ENCODE data around the gene RNF111. TPM values are rescaled to one million over a fixed set of nuclear protein-coding genes. Genes with fewer than 3 reads are reported as not detected.
"Not testable (repeated sequence)": the region's sequence is repeated elsewhere in the genome, so short reads cannot be mapped to it uniquely, and the experiment has no call there.

The RNF111 gene
- total and polyA plus RNA-seq, 2 experiments from 2014 or later: 14.4 to 24.5 TPM

DNA sequence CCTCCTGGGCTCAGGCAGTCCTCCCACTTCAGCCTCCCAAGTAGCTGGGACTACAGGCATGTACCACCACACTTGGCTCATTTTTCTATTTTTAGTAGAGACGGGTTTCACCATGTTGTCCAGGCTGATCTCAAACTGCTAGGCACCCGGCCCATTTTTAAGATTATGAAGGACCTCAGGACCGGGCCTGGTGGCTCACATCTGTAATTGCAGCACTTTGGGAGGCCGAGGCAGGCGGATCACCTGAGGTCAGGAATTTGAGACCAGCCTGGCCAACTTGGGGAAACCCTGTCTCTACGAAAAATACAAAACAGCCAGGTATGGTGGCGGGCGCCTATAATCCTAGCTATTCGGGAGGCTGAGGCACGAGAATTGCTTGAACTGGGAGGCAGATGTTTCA, 12.8 kb downstream of the RNF111 start:
- not testable (repeated sequence) for H3K9me3 Mint-ChIP-seq; H3K9me2 ChIP-seq (ENCODE audit: insufficient read depth); H3K4me1 Mint-ChIP-seq; H2AFZ ChIP-seq; H3F3A ChIP-seq (replicated peaks; ENCODE audit: low read depth); H3K4me3 ChIP-seq; H3K36me3 Mint-ChIP-seq (ENCODE audit: low read depth); H3K4me1 ChIP-seq (ENCODE audit: insufficient read depth); H3K27me3 ChIP-seq (ENCODE audit: insufficient read depth); H3K36me3 ChIP-seq (ENCODE audit: insufficient read depth); H3K27ac Mint-ChIP-seq; H3K27ac ChIP-seq (ENCODE audit: low read depth); H3K4me2 ChIP-seq; H3K27me3 Mint-ChIP-seq (ENCODE audit: insufficient read depth, low read depth, poor library complexity); H3K4me3 Mint-ChIP-seq
- H3K79me2 ChIP-seq (replicated peaks; ENCODE audit: insufficient read depth): peaks cover 97% of the 10 kb centered on the region
- TF ChIP-seq, protein P1, sequence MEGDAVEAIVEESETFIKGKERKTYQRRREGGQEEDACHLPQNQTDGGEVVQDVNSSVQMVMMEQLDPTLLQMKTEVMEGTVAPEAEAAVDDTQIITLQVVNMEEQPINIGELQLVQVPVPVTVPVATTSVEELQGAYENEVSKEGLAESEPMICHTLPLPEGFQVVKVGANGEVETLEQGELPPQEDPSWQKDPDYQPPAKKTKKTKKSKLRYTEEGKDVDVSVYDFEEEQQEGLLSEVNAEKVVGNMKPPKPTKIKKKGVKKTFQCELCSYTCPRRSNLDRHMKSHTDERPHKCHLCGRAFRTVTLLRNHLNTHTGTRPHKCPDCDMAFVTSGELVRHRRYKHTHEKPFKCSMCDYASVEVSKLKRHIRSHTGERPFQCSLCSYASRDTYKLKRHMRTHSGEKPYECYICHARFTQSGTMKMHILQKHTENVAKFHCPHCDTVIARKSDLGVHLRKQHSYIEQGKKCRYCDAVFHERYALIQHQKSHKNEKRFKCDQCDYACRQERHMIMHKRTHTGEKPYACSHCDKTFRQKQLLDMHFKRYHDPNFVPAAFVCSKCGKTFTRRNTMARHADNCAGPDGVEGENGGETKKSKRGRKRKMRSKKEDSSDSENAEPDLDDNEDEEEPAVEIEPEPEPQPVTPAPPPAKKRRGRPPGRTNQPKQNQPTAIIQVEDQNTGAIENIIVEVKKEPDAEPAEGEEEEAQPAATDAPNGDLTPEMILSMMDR (conservative IDR thresholded peaks at IDR 0.05; ENCODE audit: low read depth in 2 of 2): 0 out of 4 replicates have a peak, but pooled peaks of 1 of the 2 experiments have one; percentile 20
- DNase-seq (ENCODE audit: low spot score) (peak; percentile 42), ATAC-seq (peak; percentile 76)
- H4K20me1 ChIP-seq (replicated peaks; ENCODE audit: insufficient read depth): peaks cover 13% of the 10 kb centered on the region

DNA sequence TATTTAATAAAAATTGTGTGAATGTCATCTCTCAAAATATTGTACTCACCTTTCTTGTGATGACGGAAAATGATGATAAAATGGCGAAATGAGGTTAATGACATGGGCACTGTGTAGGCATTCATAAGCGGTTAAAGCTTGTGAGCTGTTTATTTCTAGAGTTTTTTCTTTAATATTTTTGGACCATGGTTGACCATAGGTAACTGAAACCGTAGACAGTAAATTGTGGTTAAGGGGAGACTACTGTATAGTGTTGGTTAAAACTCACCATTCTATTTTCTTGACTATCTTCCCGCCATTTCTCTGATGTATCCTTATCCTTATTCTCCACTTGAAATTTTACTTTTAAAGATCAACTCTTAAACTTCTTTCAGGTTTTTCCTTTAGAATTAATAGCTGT, 14.5 kb downstream of the RNF111 start:
- Histone ChIP-seq H3K4me2 (no peak overlapping the region), H3K79me2 (replicated peaks; ENCODE audit: insufficient read depth) (peaks cover 97% of the 10 kb centered on the region), H3K27ac (ENCODE audit: low read depth) (no peak overlapping the region), H3K27me3 (ENCODE audit: insufficient read depth) (no peaks in the 10 kb centered on the region), H3K9me2 (ENCODE audit: insufficient read depth) (no peaks in the 10 kb centered on the region), H3K4me3 (no peak overlapping the region), H2AFZ (no peak overlapping the region), H3K4me1 (ENCODE audit: insufficient read depth) (no peaks in the 10 kb centered on the region), H4K20me1 (replicated peaks; ENCODE audit: insufficient read depth) (peaks cover 15% of the 10 kb centered on the region), H3K36me3 (ENCODE audit: insufficient read depth) (no peaks in the 10 kb centered on the region), H3F3A (replicated peaks; ENCODE audit: low read depth) (no peaks in the 10 kb centered on the region)
- H3K9me3 Mint-ChIP-seq: no peaks in the 10 kb centered on the region
- H3K4me3 Mint-ChIP-seq: no peak overlapping the region
- DNase-seq (ENCODE audit: low spot score): no peak
- H3K4me1 Mint-ChIP-seq: 0 out of 3 replicates have a peak, but pooled peaks cover 3% of the 10 kb centered on the region
- H3K36me3 Mint-ChIP-seq (ENCODE audit: low read depth): 0 out of 3 replicates have a peak, but pooled peaks cover 3% of the 10 kb centered on the region
- no peak overlapping the region for H3K27ac Mint-ChIP-seq
- ATAC-seq: no peak
- H3K27me3 Mint-ChIP-seq (ENCODE audit: insufficient read depth, low read depth, poor library complexity): peaks cover 1% of the 10 kb centered on the region
- TF ChIP-seq, protein P1 (conservative IDR thresholded peaks at IDR 0.05; ENCODE audit: low read depth in 2 of 2): no peak
- TF ChIP-seq POLR2AphosphoS5 (IDR thresholded peaks at IDR 0.05; ENCODE audit: low read depth): no peak
- TF ChIP-seq EZH2phosphoT487 (IDR thresholded peaks at IDR 0.05; ENCODE audit: unreplicated experiment): no peak
- TF ChIP-seq, protein P2, sequence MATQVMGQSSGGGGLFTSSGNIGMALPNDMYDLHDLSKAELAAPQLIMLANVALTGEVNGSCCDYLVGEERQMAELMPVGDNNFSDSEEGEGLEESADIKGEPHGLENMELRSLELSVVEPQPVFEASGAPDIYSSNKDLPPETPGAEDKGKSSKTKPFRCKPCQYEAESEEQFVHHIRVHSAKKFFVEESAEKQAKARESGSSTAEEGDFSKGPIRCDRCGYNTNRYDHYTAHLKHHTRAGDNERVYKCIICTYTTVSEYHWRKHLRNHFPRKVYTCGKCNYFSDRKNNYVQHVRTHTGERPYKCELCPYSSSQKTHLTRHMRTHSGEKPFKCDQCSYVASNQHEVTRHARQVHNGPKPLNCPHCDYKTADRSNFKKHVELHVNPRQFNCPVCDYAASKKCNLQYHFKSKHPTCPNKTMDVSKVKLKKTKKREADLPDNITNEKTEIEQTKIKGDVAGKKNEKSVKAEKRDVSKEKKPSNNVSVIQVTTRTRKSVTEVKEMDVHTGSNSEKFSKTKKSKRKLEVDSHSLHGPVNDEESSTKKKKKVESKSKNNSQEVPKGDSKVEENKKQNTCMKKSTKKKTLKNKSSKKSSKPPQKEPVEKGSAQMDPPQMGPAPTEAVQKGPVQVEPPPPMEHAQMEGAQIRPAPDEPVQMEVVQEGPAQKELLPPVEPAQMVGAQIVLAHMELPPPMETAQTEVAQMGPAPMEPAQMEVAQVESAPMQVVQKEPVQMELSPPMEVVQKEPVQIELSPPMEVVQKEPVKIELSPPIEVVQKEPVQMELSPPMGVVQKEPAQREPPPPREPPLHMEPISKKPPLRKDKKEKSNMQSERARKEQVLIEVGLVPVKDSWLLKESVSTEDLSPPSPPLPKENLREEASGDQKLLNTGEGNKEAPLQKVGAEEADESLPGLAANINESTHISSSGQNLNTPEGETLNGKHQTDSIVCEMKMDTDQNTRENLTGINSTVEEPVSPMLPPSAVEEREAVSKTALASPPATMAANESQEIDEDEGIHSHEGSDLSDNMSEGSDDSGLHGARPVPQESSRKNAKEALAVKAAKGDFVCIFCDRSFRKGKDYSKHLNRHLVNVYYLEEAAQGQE (IDR thresholded peaks at IDR 0.05; ENCODE audit: unreplicated experiment): no peak
- TF ChIP-seq, protein P3, sequence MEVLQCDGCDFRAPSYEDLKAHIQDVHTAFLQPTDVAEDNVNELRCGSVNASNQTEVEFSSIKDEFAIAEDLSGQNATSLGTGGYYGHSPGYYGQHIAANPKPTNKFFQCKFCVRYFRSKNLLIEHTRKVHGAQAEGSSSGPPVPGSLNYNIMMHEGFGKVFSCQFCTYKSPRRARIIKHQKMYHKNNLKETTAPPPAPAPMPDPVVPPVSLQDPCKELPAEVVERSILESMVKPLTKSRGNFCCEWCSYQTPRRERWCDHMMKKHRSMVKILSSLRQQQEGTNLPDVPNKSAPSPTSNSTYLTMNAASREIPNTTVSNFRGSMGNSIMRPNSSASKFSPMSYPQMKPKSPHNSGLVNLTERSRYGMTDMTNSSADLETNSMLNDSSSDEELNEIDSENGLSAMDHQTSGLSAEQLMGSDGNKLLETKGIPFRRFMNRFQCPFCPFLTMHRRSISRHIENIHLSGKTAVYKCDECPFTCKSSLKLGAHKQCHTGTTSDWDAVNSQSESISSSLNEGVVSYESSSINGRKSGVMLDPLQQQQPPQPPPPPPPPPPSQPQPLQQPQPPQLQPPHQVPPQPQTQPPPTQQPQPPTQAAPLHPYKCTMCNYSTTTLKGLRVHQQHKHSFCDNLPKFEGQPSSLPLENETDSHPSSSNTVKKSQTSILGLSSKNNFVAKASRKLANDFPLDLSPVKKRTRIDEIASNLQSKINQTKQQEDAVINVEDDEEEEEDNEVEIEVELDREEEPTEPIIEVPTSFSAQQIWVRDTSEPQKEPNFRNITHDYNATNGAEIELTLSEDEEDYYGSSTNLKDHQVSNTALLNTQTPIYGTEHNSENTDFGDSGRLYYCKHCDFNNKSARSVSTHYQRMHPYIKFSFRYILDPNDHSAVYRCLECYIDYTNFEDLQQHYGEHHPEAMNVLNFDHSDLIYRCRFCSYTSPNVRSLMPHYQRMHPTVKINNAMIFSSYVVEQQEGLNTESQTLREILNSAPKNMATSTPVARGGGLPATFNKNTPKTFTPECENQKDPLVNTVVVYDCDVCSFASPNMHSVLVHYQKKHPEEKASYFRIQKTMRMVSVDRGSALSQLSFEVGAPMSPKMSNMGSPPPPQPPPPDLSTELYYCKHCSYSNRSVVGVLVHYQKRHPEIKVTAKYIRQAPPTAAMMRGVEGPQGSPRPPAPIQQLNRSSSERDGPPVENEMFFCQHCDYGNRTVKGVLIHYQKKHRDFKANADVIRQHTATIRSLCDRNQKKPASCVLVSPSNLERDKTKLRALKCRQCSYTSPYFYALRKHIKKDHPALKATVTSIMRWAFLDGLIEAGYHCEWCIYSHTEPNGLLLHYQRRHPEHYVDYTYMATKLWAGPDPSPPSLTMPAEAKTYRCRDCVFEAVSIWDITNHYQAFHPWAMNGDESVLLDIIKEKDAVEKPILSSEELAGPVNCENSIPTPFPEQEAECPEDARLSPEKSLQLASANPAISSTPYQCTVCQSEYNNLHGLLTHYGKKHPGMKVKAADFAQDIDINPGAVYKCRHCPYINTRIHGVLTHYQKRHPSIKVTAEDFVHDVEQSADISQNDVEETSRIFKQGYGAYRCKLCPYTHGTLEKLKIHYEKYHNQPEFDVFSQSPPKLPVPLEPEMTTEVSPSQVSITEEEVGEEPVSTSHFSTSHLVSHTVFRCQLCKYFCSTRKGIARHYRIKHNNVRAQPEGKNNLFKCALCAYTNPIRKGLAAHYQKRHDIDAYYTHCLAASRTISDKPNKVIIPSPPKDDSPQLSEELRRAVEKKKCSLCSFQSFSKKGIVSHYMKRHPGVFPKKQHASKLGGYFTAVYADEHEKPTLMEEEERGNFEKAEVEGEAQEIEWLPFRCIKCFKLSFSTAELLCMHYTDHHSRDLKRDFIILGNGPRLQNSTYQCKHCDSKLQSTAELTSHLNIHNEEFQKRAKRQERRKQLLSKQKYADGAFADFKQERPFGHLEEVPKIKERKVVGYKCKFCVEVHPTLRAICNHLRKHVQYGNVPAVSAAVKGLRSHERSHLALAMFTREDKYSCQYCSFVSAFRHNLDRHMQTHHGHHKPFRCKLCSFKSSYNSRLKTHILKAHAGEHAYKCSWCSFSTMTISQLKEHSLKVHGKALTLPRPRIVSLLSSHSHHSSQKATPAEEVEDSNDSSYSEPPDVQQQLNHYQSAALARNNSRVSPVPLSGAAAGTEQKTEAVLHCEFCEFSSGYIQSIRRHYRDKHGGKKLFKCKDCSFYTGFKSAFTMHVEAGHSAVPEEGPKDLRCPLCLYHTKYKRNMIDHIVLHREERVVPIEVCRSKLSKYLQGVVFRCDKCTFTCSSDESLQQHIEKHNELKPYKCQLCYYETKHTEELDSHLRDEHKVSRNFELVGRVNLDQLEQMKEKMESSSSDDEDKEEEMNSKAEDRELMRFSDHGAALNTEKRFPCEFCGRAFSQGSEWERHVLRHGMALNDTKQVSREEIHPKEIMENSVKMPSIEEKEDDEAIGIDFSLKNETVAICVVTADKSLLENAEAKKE (CRISPR knock-in tag; IDR thresholded peaks at IDR 0.05): no peak
- TF ChIP-seq STAT1 (IDR thresholded peaks at IDR 0.05; ENCODE audit: unreplicated experiment): no peak
- TF ChIP-seq ZNF331 (CRISPR knock-in tag; IDR thresholded peaks at IDR 0.05; ENCODE audit: low read depth): no peak
- no peak for TF ChIP-seq ZNF114 (CRISPR knock-in tag; IDR thresholded peaks at IDR 0.05)

Measured in GM23338 (cell line).